Stomach (tissue), 9 donors: ENCODE data around the gene ADARB2. TPM values are rescaled to one million over a fixed set of nuclear protein-coding genes. Genes with fewer than 3 reads are reported as not detected.

Source experiments
- DNase-seq, 2 donors: peaks; one replicate each; pipeline versions ENCODE4 v3.0.0 to v3.0.0-alpha.2; 2013 to 2019
- H3K27ac ChIP-seq, 5 donors: fragments of 200-600 bp in 4 of 5; sonication (generic) in 4 of 5; one replicate each; pipeline ENCODE4 v1.5.1; 2013 to 2019; ENCODE audit warnings: mild to moderate bottlenecking in 1 of 5, moderate library complexity in 1 of 5
- H3K27me3 ChIP-seq, 3 donors: fragments of 200-600 bp; sonication (generic); one replicate each; pipeline ENCODE4 v1.5.1; 2017 to 2019; ENCODE audit warnings: mixed run types in 1 of 3
- H3K36me3 ChIP-seq, 4 donors: fragments of 200-600 bp; sonication (generic); 1 replicate in 3 of 4; 2 replicates in 1 of 4; pipeline ENCODE4 v1.5.1; 2016 to 2019
- H3K4me1 ChIP-seq, 4 donors: fragments of 200-600 bp; sonication (generic); one replicate each; pipeline ENCODE4 v1.5.1; 2016 to 2019
- H3K4me3 ChIP-seq, 4 donors: fragments of 200-600 bp; sonication (generic) in 3 of 4; one replicate each; pipeline ENCODE4 v1.5.1; 2016 to 2019; ENCODE audit warnings: mild to moderate bottlenecking in 1 of 4
- H3K9me3 ChIP-seq, 4 donors: fragments of 200-600 bp; sonication (generic); one replicate each; pipeline ENCODE4 v1.5.1; 2016 to 2019
- CTCF ChIP-seq, 7 experiments: fragments of 450-650 bp in 4 of 7; fragments of 200-600 bp in 3 of 7; sonication (generic) in 3 of 7; IDR thresholded peaks; one replicate each; pipeline ENCODE4 v1.5.1; 2016 to 2019; ENCODE audit warnings: antibody characterized with exemption in 7 of 7, control low read depth in 2 of 7, mild to moderate bottlenecking in 1 of 7
- EP300 ChIP-seq: sonication (generic); formaldehyde crosslinking; IDR thresholded peaks from one replicate; pipeline ENCODE4 v1.6.1; 2017; ENCODE audit warnings: antibody characterized with exemption
- POLR2A ChIP-seq, 4 donors: fragments of 450-650 bp; IDR thresholded peaks; one replicate each; pipeline ENCODE4 v1.6.1; 2016; ENCODE audit warnings: antibody characterized with exemption in 4 of 4, control low read depth in 2 of 4, mild to moderate bottlenecking in 1 of 4, moderate library complexity in 1 of 4
- POLR2AphosphoS5 ChIP-seq, 3 donors: sonication (generic); formaldehyde crosslinking; IDR thresholded peaks; one replicate each; pipeline ENCODE4 v1.6.1; 2016; ENCODE audit warnings: antibody characterized with exemption in 3 of 3
- WGBS, 5 donors: extraction: QIAGEN DNeasy Blood & Tissue Kit in 3 of 5; methylation state at CpG; one replicate each; pipeline versions ENCODE4 v1.1.5 to v1.1.7; 2013 to 2018; 5-methylcytosine and 5-hydroxymethylcytosine counted together
- intact Hi-C: fragments of 100-400 bp; cut with DNase I; formaldehyde crosslinking; loops from one replicate; pipeline ENCODE4 v1.15.1; 2023; ENCODE audit warnings: low total_unique reads
- polyA plus RNA-seq, 3 donors: library from polyadenylated mRNA; stranded (reverse); fragments of 200-250 nt; gene quantifications; one replicate each; pipeline ENCODE4 v1.2.3, GENCODE V29; 2013
- total RNA-seq, 5 donors: library from RNA; depleted of rRNA; stranded (reverse); fragments of >200 nt; gene quantifications; one replicate each; pipeline versions ENCODE4 v1.1.0 to v1.2.3, GENCODE V29; 2014 to 2016
- donor health status: healthy with polysubstance abuse.
- donor health status: Bipolar disorder and iron deficiency.
- donor health status: healthy.

The ADARB2 gene
- total and polyA plus RNA-seq, 8 donors = 0.55 to 4.1 (median 1.4) TPM; not detected in 1

- WGBS, 5 donors = 66 to 75% (median 73%) methylated on average over 8 to 9 of the region's 9 CpGs
- TF ChIP-seq CTCF (IDR thresholded peaks at IDR 0.05) (no peak), POLR2AphosphoS5 (IDR thresholded peaks at IDR 0.05) (no peak), EP300 (no peak), POLR2A (IDR thresholded peaks at IDR 0.05) (no peak)
- Histone ChIP-seq H3K27ac (no peak overlapping the region), H3K9me3 (no peaks in the 10 kb centered on the region), H3K36me3 (no peaks in the 10 kb centered on the region), H3K4me3 (no peak overlapping the region), H3K27me3 (peaks cover 0 to 16% (median 0%) of the 10 kb centered on the region in 3 donors), H3K4me1 (no peaks in the 10 kb centered on the region)
- intact Hi-C loops = no loop called here
- DNase-seq = no peak
Measured at GRCh38 chr10:1652151-1652550, 85.2 kb downstream of the ADARB2 start.

GRCh38 chr10:1651270-1651966 is 85.9 kb downstream of the ADARB2 start:
- TF ChIP-seq POLR2AphosphoS5 (IDR thresholded peaks at IDR 0.05) = no peak
- TF ChIP-seq CTCF (IDR thresholded peaks at IDR 0.05) = no peak
- no peak for TF ChIP-seq EP300
- TF ChIP-seq POLR2A (IDR thresholded peaks at IDR 0.05) = no peak

DNA sequence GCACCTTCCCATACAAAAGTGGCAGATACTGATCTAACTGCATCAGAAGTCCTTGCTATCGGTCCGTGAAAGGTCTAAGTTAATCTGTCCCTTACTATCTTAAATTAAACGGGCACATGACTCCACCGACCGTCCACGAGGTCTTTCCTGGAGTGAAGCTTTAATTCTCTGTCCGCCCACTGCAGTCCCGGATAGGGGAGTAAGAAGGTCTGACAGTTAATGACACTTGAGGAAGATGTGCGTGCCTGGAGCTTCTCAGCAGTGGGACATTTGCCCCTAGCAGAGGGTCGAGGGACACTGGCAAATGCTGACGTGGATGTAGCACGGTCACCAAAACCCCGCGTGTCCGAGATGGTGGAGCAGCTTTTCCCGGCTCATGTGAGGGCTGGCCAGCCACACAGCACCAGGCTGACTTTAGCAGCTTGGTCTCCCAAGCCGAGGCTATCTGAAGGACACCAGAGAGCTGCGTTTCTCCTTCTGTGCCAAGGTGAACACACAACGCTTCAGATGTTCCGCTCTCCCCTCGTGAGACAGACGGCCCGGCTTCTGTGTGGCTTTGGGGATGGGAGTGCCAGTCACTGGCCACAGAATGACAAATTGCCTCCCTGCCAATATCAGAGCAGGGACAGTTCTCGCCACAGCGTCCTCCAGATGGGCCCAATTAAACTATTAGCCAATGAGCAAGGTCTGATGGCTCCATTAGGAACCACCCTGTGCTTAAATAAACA is 86.6 kb downstream of the ADARB2 start:
- WGBS, 5 donors = 73 to 83% (median 79%) methylated on average over 25 of the region's 25 CpGs
- H3K4me1 ChIP-seq = no peaks in the 10 kb centered on the region
- no peak overlapping the region for H3K4me3 ChIP-seq
- no peak for DNase-seq
- no peaks in the 10 kb centered on the region for H3K36me3 ChIP-seq
- no peak for TF ChIP-seq POLR2AphosphoS5 (IDR thresholded peaks at IDR 0.05)
- TF ChIP-seq POLR2A (IDR thresholded peaks at IDR 0.05) = no peak
- TF ChIP-seq CTCF (IDR thresholded peaks at IDR 0.05) = no peak
- no peak for TF ChIP-seq EP300
- H3K27ac ChIP-seq = no peak overlapping the region
- H3K27me3 ChIP-seq = peaks cover 0 to 20% (median 0%) of the 10 kb centered on the region in 3 donors
- no peaks in the 10 kb centered on the region for H3K9me3 ChIP-seq
- intact Hi-C loops = no loop called here

More at GRCh38 chr10:1651270-1651966, 85.9 kb downstream of the ADARB2 start:
- no peaks in the 10 kb centered on the region for H3K4me1 ChIP-seq
- WGBS, 5 donors = 80 to 86% (median 82%) methylated on average over 16 to 20 of the region's 20 CpGs
- no peak for DNase-seq
- H3K36me3 ChIP-seq = no peaks in the 10 kb centered on the region
- no peak overlapping the region for H3K4me3 ChIP-seq
- intact Hi-C loops = no loop called here
- no peaks in the 10 kb centered on the region for H3K9me3 ChIP-seq
- no peak overlapping the region for H3K27ac ChIP-seq
- H3K27me3 ChIP-seq = peaks cover 0 to 16% (median 0%) of the 10 kb centered on the region in 3 donors

DNA sequence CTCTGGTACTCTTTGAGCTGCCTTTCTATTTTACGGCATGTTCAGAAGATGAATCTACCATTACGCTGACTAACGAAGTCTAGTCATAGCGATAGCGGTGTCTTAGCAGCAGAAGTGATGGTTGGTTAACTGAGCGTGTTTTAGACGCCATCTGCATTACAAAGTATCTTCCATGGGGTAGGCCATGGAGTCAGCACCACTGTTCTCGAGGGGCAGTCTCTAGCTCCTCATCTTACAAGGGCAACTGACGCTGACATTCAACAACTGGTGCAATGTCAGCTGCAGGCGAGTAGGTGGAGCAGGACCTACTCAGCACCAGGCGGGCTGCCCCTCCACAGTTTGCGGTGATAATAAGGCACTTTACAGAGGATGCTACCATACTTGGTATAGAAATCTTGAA is 88.7 kb downstream of the ADARB2 start:
- no peaks in the 10 kb centered on the region for H3K36me3 ChIP-seq
- peaks cover 0 to 27% (median 0%) of the 10 kb centered on the region in 3 donors for H3K27me3 ChIP-seq
- intact Hi-C loops = no loop called here
- DNase-seq = no peak
- 82 to 89% (median 87%) methylated on average over 12 of the region's 12 CpGs for WGBS, 5 donors
- TF ChIP-seq POLR2AphosphoS5 (IDR thresholded peaks at IDR 0.05) = no peak
- no peak for TF ChIP-seq CTCF (IDR thresholded peaks at IDR 0.05)
- TF ChIP-seq POLR2A (IDR thresholded peaks at IDR 0.05) = no peak
- TF ChIP-seq EP300 = no peak
- H3K4me1 ChIP-seq = no peaks in the 10 kb centered on the region
- no peaks in the 10 kb centered on the region for H3K9me3 ChIP-seq
- H3K27ac ChIP-seq = no peak overlapping the region
- no peak overlapping the region for H3K4me3 ChIP-seq
